Measurements from ENCODE around the gene C12orf50.
"Not testable (repeated sequence)": the region's sequence is repeated elsewhere in the genome, so short reads cannot be mapped to it uniquely, and the experiment has no call there.

Gene C12orf50

GRCh38 chr12:88029093-88029665 lies at the start of gene C12orf50:
Gene C12orf50 (minus strand): TSS chr12:88029401. CDS start chr12:88026962, 2,439 bp downstream.
- no peak for DNase-seq

GRCh38 chr12:88067301-88067700 lies 38.1 kb upstream of the C12orf50 start:
- no peak for DNase-seq

- no peak for DNase-seq
Observed at GRCh38 chr12:88063375-88063774, 34.2 kb upstream of the C12orf50 start.

GRCh38 chr12:88062474-88062873 lies 33.3 kb upstream of the C12orf50 start:
- DNase-seq, result no peak

GRCh38 chr12:88058719-88059077 lies 29.5 kb upstream of the C12orf50 start:
- no peak for DNase-seq

- no peak for DNase-seq
Observed at GRCh38 chr12:88057994-88058718, 29.0 kb upstream of the C12orf50 start.

- DNase-seq, result no peak
Observed at GRCh38 chr12:88056571-88056970, 27.4 kb upstream of the C12orf50 start.

- no peak for DNase-seq
Observed at GRCh38 chr12:88052686-88053085, 23.5 kb upstream of the C12orf50 start.

- no peak for DNase-seq
Observed at GRCh38 chr12:88044035-88044434, 14.8 kb upstream of the C12orf50 start.

- DNase-seq, result no peak
Observed at GRCh38 chr12:88037770-88038169, 8.6 kb upstream of the C12orf50 start.

- DNase-seq, result no peak
Observed at GRCh38 chr12:88036353-88036965, 7.3 kb upstream of the C12orf50 start.

GRCh38 chr12:88035907-88036289 lies 6.7 kb upstream of the C12orf50 start:
- DNase-seq, result no peak

GRCh38 chr12:88035271-88035906 lies 6.2 kb upstream of the C12orf50 start:
- peak; percentile 82 for DNase-seq

- DNase-seq, result not testable (repeated sequence)
Observed at GRCh38 chr12:88031161-88031560, 2.0 kb upstream of the C12orf50 start.

- no peak for DNase-seq
Observed at GRCh38 chr12:88026196-88026595, 3.0 kb downstream of the C12orf50 start.

- no peak for DNase-seq
Observed at GRCh38 chr12:88017964-88018363, 11.2 kb downstream of the C12orf50 start.

GRCh38 chr12:88015825-88016224 lies 13.4 kb downstream of the C12orf50 start:
- DNase-seq, result no peak

- no peak for DNase-seq
Observed at GRCh38 chr12:88011755-88012154, 17.4 kb downstream of the C12orf50 start.

GRCh38 chr12:88006351-88006750 lies 22.9 kb downstream of the C12orf50 start:
- no peak for DNase-seq

GRCh38 chr12:88001327-88001726 lies 27.9 kb downstream of the C12orf50 start:
- no peak for DNase-seq

GRCh38 chr12:87995581-87996178 lies 33.5 kb downstream of the C12orf50 start:
- peak; percentile 5 for DNase-seq

GRCh38 chr12:87991483-87991882 lies 37.7 kb downstream of the C12orf50 start:
- no peak for DNase-seq

GRCh38 chr12:87988534-87988933 lies 40.7 kb downstream of the C12orf50 start:
- DNase-seq, result no peak

Measured in activated T-cell treated with anti-CD3 and anti-CD28 coated beads for 4 hours (primary cell).